ENCODE results near the gene SLC22A25.

SLC22A25 gene

DNA sequence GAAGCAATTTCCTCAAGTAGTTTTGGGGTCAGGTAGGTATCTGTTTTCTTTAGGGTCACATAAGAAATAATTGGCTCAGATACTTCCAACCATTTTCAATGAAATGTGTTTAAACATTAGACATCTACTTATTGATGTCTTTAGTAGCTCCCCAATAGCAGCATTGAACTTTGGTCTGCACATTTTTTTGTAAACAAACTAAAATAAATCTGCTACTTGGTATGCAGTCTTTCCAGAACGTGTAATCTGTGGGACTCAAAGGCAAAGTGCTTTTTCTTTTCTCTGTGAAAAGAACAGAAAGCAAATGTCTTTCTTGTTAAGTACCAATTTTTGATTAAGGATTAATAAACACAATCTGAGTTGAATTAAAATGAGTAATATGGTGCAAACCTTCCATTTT lies 13.6 kb downstream of the SLC22A25 start:
- no peak for DNase-seq (ENCODE audit: low spot score)

DNA sequence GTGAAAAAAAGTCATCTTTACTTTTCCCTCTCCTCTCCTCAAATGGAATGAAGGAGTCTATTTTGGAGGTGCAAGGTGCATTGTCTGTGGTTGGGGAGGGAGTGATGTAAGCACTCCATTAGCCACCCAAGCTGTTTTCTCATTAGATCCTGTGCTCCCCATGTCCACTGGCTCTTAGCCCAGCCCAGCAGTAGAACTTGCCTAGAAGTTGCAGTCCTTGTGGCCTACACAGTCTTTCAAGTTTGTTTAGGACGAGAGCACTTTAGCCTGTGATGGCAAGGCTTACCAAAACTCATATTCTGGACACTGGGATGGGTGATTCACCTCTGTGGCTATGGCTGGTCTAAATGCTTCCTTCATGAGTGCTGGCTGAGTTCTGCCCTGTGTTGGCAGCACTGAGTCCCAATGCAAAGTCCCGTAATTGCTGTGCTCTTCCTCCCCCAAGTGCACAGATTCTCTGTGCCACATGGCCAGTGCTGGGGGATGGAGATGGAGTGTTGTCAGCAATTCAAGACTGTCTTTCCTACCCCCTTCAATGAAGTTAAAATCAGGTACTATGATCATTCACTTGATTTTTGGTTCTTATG lies 15.8 kb downstream of the SLC22A25 start:
- no peak for DNase-seq (ENCODE audit: low spot score)

DNA sequence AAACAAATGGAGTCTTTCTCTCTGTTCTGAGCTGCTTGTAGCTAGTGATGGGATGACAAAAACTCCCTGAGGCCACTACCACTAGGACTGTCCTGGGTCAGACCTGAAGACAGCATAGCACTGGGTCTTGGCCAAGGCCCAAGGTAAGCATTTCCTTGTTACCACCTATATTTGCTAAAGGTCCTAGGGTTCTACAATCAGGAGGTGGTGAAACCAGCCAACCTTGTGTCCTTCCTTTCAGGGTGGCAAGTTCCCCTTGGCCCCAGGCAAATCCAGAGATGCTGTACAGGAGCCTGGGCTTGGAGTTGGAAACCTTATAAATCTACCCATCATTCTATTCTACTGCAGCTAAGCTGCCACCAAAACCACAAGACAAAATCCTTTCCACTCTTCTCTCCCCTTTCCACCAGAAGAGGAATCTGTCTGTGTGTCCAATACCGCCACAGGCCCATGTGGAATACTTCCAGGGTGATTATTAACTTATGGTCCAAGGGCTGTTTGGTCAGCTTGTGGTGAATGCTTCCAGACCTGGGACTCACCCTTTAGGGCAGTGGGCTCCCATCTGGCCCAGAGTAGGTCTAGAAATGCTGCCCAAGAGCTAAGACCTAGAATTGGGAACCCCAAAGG lies 16.8 kb downstream of the SLC22A25 start:
- DNase-seq (ENCODE audit: low spot score): no peak

DNA sequence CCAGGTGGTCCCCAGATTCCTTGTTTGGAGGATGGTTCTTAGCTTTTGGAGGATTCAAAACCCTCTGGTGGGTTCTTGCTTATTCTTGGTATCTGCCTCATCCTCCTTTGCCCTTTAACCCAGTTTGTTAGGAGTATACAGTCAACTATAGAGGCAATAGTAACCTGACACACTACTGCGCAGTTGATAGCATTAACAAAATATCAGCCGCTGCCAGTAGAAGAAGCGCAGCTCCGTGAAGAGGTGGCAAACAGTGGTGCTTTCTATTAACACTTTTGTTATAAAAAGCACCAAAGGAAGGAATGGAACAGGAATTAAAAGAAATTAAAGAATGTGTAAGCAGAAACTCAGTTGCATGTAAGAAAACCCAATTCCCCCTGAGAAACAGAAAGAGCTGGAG lies 29.3 kb downstream of the SLC22A25 start:
- no peak for DNase-seq (ENCODE audit: low spot score)

DNA sequence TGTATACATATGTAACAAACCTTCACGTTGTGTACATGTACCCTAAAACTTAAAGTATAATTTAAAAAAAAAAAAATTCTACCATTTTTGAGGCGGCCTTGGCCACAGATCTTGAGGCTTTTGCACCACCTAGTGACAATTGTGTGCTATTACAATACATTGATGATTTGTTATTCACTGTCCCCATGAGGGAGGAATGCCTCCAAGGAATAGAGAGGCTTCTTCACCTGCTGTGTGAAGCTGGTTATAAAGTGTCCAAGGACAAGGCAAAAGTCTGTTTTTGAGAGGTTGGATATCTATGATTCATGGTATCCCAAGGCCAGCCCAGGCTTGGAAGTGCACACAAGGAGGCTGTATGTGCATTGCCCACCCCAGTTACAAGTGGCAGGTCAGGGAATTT lies 30.7 kb downstream of the SLC22A25 start:
- peak; percentile 57 for DNase-seq (ENCODE audit: low spot score)

DNA sequence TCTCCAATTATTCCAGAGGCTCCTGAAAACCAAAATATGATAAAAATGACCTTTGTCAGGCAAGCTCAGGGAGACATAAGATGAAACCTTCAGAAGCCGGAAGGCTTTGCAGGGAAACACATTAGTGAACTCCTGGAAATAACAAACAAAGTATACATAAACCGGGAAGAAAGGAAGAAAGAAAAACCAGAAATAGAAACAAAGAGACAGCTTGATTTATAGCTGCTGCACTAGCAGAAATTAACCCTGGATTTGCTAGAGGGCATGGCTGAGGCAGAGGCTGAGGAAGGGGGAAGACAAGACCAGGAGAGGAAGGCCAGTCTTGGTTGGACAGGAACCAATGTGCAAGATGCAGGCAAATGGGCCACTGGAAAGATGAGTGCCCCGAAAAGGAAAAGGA lies 33.3 kb downstream of the SLC22A25 start:
- no peak for DNase-seq (ENCODE audit: low spot score)

Data from D341Med (cell line).